SK-N-SH treated with all-trans-retinoic acid at 6 μM for 48 hours (cell line): ENCODE data around the gene ATP1A2.

Experiments used
- BACH2 ChIP-seq: fragments of 250-450 bp; sonication (Bioruptor Pico); IDR thresholded peaks from 2 replicates; pipeline ENCODE4 v1.9.0; 2021; ENCODE audit warnings: mild to moderate bottlenecking, borderline replicate concordance
- CSDC2 ChIP-seq: fragments of 250-450 bp; sonication (Bioruptor Pico); IDR thresholded peaks from 2 replicates; pipeline ENCODE4 v1.5.0; 2020; ENCODE audit warnings: mild to moderate bottlenecking, moderate library complexity
- PATZ1 ChIP-seq: fragments of 250-450 bp; sonication (Bioruptor Pico); IDR thresholded peaks from 2 replicates; pipeline ENCODE4 v1.8.0; 2020; ENCODE audit warnings: mild to moderate bottlenecking, moderate library complexity, borderline replicate concordance
- SNAI2 ChIP-seq: fragments of 250-450 bp; sonication (Bioruptor Pico); IDR thresholded peaks from 2 replicates; pipeline ENCODE4 v1.5.0; 2020; ENCODE audit warnings: mild to moderate bottlenecking, moderate library complexity
- TOX ChIP-seq: fragments of 250-450 bp; sonication (Bioruptor Pico); IDR thresholded peaks from 2 replicates; pipeline ENCODE4 v1.8.0; 2021; ENCODE audit warnings: mild to moderate bottlenecking, moderate library complexity, borderline replicate concordance
- ZFP30 ChIP-seq: fragments of 450-650 bp; formaldehyde crosslinking; IDR thresholded peaks from 2 replicates; pipeline ENCODE4 v1.5.0; 2022; ENCODE audit warnings: mild to moderate bottlenecking, moderate library complexity

DNA sequence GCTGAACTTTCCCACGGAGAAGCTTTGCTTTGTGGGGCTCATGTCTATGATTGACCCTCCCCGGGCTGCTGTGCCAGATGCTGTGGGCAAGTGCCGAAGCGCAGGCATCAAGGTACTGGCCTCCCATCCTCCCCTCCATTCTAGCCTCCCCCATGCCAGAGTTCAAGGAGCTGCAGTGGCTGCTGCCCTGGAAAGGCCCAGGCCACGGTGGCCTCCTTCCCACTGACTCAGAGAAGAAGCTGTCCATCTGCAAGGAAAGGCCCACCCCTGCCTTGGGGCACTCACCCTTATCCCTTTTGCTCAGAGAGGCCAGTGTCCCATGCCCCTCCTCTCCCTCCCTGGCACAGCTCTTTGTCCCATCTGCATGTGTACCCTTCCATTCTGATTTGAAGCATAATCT lies 14.9 kb downstream of the ATP1A2 start:
- no peak for TF ChIP-seq SNAI2 (CRISPR knock-in tag)
- no peak for TF ChIP-seq ZFP30 (CRISPR knock-in tag)
- TF ChIP-seq PATZ1 (CRISPR knock-in tag) = no peak
- no peak for TF ChIP-seq BACH2 (CRISPR knock-in tag)
- TF ChIP-seq TOX (CRISPR knock-in tag) = no peak
- TF ChIP-seq CSDC2 (CRISPR knock-in tag) = no peak
